Transverse colon (tissue), 4 donors: ENCODE measurements around the gene SNX13.

Source experiments
- CTCF ChIP-seq, 5 experiments: fragments of 200-600 bp in 3 of 5; fragments of 450-650 bp in 2 of 5; sonication (generic) in 3 of 5; IDR thresholded peaks; 1 replicate in 2 of 5; 2 replicates in 3 of 5; pipeline ENCODE4 v1.5.1; 2016 to 2017; ENCODE audit warnings: antibody characterized with exemption in 5 of 5, inconsistent platforms in 3 of 5, mild to moderate bottlenecking in 2 of 5, moderate library complexity in 1 of 5
- POLR2A ChIP-seq: fragments of 450-650 bp; IDR thresholded peaks from one replicate; pipeline ENCODE4 v1.6.1; 2016; ENCODE audit warnings: antibody characterized with exemption, mild to moderate bottlenecking, moderate library complexity
- POLR2AphosphoS5 ChIP-seq, 3 donors: sonication (generic); formaldehyde crosslinking; IDR thresholded peaks; one replicate each; pipeline ENCODE4 v1.6.1; 2016; ENCODE audit warnings: antibody characterized with exemption in 3 of 3

- TF ChIP-seq CTCF (IDR thresholded peaks at IDR 0.05) (no peak), POLR2A (no peak), POLR2AphosphoS5 (IDR thresholded peaks at IDR 0.05) (no peak)
These were observed 158.1 kb downstream of the SNX13 start for GRCh38 chr7:17782216-17782549.
